ENCODE data around the gene DISP3. TPM values are rescaled to one million over a fixed set of nuclear protein-coding genes. Genes with fewer than 3 reads are reported as not detected.

DISP3 gene
- total RNA-seq, 1 donor from 2014 or later = 179 TPM

DNA sequence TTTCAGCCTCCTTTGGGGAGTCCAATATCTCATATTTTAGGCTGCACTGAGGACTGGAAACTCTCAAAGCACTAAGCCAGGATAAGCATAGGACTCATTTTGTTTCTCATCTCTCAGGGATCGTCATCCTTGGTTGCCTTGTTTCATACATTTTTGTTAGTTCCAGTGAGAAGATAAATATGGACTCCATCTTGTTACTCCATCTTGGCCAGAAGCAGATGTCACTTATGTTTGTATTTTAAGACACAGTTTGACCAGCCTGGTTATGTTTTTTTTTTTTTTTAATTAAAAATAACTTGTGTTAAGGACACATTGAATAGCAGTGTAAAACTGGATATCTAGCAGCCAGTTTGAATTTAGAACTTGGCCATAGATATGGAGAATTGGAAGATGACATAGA lies 34.7 kb downstream of the DISP3 start:
- Mint-ChIP-seq H3K9me3 (ENCODE audit: unreplicated experiment) (peaks cover 2% of the 10 kb centered on the region), H3K4me3 (ENCODE audit: unreplicated experiment) (no peak overlapping the region), H3K4me1 (ENCODE audit: low read depth, unreplicated experiment) (peaks cover 8% of the 10 kb centered on the region), H3K27me3 (ENCODE audit: unreplicated experiment) (peaks cover 11% of the 10 kb centered on the region), H3K27ac (ENCODE audit: unreplicated experiment) (no peak overlapping the region), H3K36me3 (ENCODE audit: unreplicated experiment) (peaks cover 10% of the 10 kb centered on the region)
- no peak for TF ChIP-seq CTCF (IDR thresholded peaks at IDR 0.05; ENCODE audit: partially characterized antibody, unreplicated experiment)
- DNase-seq = no peak

DNA sequence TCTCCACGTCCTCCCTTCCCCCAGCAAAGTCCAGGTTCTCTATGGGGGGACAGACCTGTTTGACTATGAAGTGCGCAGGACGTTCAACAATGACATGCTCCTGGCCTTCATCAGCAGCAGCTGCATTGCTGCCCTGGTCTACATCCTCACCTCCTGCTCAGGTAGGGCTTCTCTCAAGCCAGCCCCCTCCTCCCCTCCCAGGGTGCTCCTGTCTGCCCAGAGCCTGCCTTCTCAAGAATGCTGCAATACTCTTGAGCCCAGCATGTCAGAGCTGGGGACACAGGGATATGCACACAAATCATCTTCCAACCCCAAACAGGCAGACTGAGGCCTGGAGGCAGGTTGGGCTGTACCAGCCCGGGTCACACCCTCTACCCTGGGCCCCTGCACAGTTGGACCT lies 35.4 kb downstream of the DISP3 start:
- Mint-ChIP-seq H3K4me1 (ENCODE audit: low read depth, unreplicated experiment) (peaks cover 8% of the 10 kb centered on the region), H3K36me3 (ENCODE audit: unreplicated experiment) (peaks cover 10% of the 10 kb centered on the region), H3K4me3 (ENCODE audit: unreplicated experiment) (no peak overlapping the region), H3K9me3 (ENCODE audit: unreplicated experiment) (peaks cover 2% of the 10 kb centered on the region), H3K27ac (ENCODE audit: unreplicated experiment) (no peak overlapping the region), H3K27me3 (ENCODE audit: unreplicated experiment) (peaks cover 11% of the 10 kb centered on the region)
- DNase-seq = no peak
- no peak for TF ChIP-seq CTCF (IDR thresholded peaks at IDR 0.05; ENCODE audit: partially characterized antibody, unreplicated experiment)

- peaks cover 2% of the 10 kb centered on the region for H3K9me3 Mint-ChIP-seq (ENCODE audit: unreplicated experiment)
- peaks cover 11% of the 10 kb centered on the region for H3K4me1 Mint-ChIP-seq (ENCODE audit: low read depth, unreplicated experiment)
- no peak for DNase-seq
- peaks cover 10% of the 10 kb centered on the region for H3K36me3 Mint-ChIP-seq (ENCODE audit: unreplicated experiment)
- TF ChIP-seq CTCF (IDR thresholded peaks at IDR 0.05; ENCODE audit: partially characterized antibody, unreplicated experiment) = no peak
- H3K27me3 Mint-ChIP-seq (ENCODE audit: unreplicated experiment) = peaks cover 11% of the 10 kb centered on the region
- H3K27ac Mint-ChIP-seq (ENCODE audit: unreplicated experiment) = peak overlapping the region; percentile 4
- H3K4me3 Mint-ChIP-seq (ENCODE audit: unreplicated experiment) = peak overlapping the region; percentile 5
Measured at GRCh38 chr1:11515368-11516300, 36.7 kb downstream of the DISP3 start.

DNA sequence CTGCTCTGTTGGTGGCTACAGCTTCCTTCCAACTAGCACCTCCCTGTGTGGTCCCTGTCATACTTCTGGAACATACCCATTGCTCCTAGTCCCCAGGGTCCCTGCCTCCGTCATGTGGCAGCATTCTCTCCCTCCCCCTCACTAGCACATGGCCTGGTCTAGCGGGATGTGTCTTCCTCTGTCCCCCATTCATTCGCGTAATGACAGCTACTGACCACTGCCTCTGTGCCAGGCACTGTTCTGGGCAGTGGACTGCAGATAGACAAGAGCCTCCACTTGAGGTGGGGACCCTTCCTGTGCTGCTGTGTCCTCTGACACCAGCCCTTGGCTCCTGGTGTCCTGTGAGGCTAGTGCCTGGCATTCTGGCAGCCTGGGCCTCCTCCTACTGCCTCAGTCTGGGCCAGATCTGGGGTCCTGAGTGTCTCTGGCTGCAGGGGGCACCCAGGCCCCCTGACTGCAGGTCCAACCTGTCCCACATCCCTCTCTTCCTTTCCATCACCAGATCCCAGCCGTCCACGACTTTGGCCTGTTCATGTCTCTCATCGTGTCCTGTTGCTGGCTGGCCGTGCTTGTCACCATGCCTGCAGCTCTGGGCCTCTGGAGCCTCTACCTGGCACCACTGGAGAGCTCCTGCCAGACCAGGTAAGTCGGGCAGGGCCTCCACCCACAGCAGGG lies 38.1 kb downstream of the DISP3 start:
- DNase-seq = no peak
- no peak for TF ChIP-seq CTCF (IDR thresholded peaks at IDR 0.05; ENCODE audit: partially characterized antibody, unreplicated experiment)
- Mint-ChIP-seq H3K4me3 (ENCODE audit: unreplicated experiment) (no peak overlapping the region), H3K27ac (ENCODE audit: unreplicated experiment) (no peak overlapping the region), H3K27me3 (ENCODE audit: unreplicated experiment) (peaks cover 17% of the 10 kb centered on the region), H3K4me1 (ENCODE audit: low read depth, unreplicated experiment) (peaks cover 11% of the 10 kb centered on the region), H3K9me3 (ENCODE audit: unreplicated experiment) (peaks cover 3% of the 10 kb centered on the region), H3K36me3 (ENCODE audit: unreplicated experiment) (peaks cover 10% of the 10 kb centered on the region)
